Sigmoid colon (tissue), 7 donors: ENCODE results near the gene ELP6. TPM values are rescaled to one million over a fixed set of nuclear protein-coding genes. Genes with fewer than 3 reads are reported as not detected.

Experiments used
- DNase-seq: peaks from one replicate; pipeline ENCODE4 v3.0.0-alpha.2; 2019
- H3K27ac ChIP-seq, 4 donors: fragments of 200-600 bp; sonication (generic); one replicate each; pipeline ENCODE4 v1.5.1; 2016 to 2019; ENCODE audit warnings: mild to moderate bottlenecking in 1 of 4
- H3K27me3 ChIP-seq, 3 donors: fragments of 200-600 bp; sonication (generic); one replicate each; pipeline ENCODE4 v1.5.1; 2019; ENCODE audit warnings: mild to moderate bottlenecking in 1 of 3
- H3K36me3 ChIP-seq, 4 donors: fragments of 200-600 bp; sonication (generic); one replicate each; pipeline ENCODE4 v1.5.1; 2016 to 2019
- H3K4me1 ChIP-seq, 4 donors: fragments of 200-600 bp; sonication (generic); one replicate each; pipeline ENCODE4 v1.5.1; 2017 to 2019
- H3K4me3 ChIP-seq, 4 donors: fragments of 200-600 bp; sonication (generic); one replicate each; pipeline ENCODE4 v1.5.1; 2017 to 2019; ENCODE audit warnings: mild to moderate bottlenecking in 2 of 4, moderate library complexity in 1 of 4
- H3K9me3 ChIP-seq, 4 donors: fragments of 200-600 bp in 3 of 4; sonication (generic) in 3 of 4; one replicate each; pipeline versions ENCODE4 v1.5.1 to v1.6.1; 2013 to 2019
- EP300 ChIP-seq, 4 donors: sonication (generic); formaldehyde crosslinking; IDR thresholded peaks; one replicate each; pipeline ENCODE4 v1.6.1; 2017; ENCODE audit warnings: antibody characterized with exemption in 4 of 4
- POLR2A ChIP-seq, 2 donors: fragments of 450-650 bp; IDR thresholded peaks; one replicate each; pipeline ENCODE4 v1.6.1; 2016; ENCODE audit warnings: antibody characterized with exemption in 2 of 2, mild to moderate bottlenecking in 2 of 2, moderate library complexity in 2 of 2
- POLR2AphosphoS5 ChIP-seq, 4 donors: sonication (generic); formaldehyde crosslinking; IDR thresholded peaks; one replicate each; pipeline ENCODE4 v1.6.1; 2017; ENCODE audit warnings: antibody characterized with exemption in 4 of 4
- WGBS, 2 donors: extraction: QIAGEN DNeasy Blood & Tissue Kit; methylation state at CpG; one replicate each; pipeline ENCODE4 v1.1.7; 2013; 5-methylcytosine and 5-hydroxymethylcytosine counted together
- intact Hi-C: fragments of 100-400 bp; cut with DNase I; formaldehyde crosslinking; loops from one replicate; pipeline ENCODE4 v1.15.1; 2023
- polyA plus RNA-seq, 3 donors: library from polyadenylated mRNA; stranded (reverse); fragments of 200-250 nt; gene quantifications; one replicate each; pipeline ENCODE4 v1.2.3, GENCODE V29; 2013
- total RNA-seq, 4 donors: library from RNA; depleted of rRNA; stranded (reverse); fragments of >200 nt; gene quantifications; one replicate each; pipeline ENCODE4 v1.1.0, GENCODE V29; 2016
- TF ChIP-seq, protein P1 (sequence below), 4 experiments: fragments of 450-650 bp in 3 of 4; fragments of 200-600 bp in 1 of 4; IDR thresholded peaks; one replicate each; pipeline ENCODE4 v1.5.1; 2016 to 2019; ENCODE audit warnings: antibody characterized with exemption in 4 of 4, mild to moderate bottlenecking in 3 of 4, moderate library complexity in 2 of 4
- donor health status: healthy with polysubstance abuse.
- donor health status: Bipolar disorder and iron deficiency.
- donor health status: healthy.

The ELP6 gene, protein sequence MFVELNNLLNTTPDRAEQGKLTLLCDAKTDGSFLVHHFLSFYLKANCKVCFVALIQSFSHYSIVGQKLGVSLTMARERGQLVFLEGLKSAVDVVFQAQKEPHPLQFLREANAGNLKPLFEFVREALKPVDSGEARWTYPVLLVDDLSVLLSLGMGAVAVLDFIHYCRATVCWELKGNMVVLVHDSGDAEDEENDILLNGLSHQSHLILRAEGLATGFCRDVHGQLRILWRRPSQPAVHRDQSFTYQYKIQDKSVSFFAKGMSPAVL
- total RNA-seq (10 to 100 TPM; 17.1 to 38.9 (median 19.5) TPM), polyA plus RNA-seq (10 to 100 TPM; 19.8 to 33.9 (median 27.7) TPM)

DNA sequence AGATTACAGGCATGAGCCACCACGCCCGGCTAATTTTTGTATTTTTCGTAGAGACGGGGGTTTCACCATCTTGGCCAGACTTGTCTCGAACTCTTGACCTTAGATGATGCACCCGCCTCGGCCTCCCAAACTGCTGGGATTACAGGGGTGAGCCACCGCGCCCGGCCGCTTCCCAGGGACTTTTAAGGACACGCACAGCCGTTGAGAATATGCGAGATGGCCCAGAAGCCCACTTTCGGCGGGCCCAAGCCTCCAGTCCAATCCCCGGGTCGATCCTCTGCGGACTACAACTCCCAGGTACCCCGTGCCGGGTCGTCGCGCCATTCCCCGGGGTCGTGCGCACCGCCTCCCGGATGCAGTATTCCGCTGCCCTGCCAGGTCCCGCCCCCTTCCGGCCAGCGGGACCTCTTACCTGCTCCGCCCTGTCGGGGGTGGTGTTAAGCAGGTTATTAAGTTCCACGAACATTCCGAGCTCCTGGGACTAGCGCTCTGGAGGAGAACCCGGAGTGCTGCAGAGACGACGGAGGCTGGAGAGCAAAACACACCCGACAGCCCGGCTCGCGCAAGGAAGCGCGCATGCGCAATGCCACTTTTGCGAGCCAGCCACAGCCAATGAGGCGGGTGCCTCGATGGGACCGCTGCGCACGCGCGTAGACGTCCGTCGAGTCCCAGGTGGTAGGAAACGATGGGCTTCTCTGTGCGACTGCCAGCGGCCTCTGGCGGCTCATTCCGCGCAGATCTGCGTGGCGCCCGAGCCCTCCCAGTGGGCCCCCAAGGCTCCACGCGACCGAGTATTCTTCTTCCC lies at the start of gene ELP6:
TSS of gene ELP6 (minus strand) at position 588 of the 805 bp plus-strand sequence. CDS start at position 466, 122 bp downstream.
- 0% methylated on average over 71 of the region's 71 CpGs for WGBS, 2 donors
- no peaks in the 10 kb centered on the region for H3K9me3 ChIP-seq
- DNase-seq: peak; percentile 99
- intact Hi-C loops: loop anchor here (5.0 kb wide), 1 partner anchor 289 kb away; the partner anchor contains the start of gene DHX30
- H3K4me1 ChIP-seq: peaks cover 0 to 15% (median 13%) of the 10 kb centered on the region in 4 donors
- H3K4me3 ChIP-seq: peak within 1 kb of the TSS; percentile 66 to 75 (median 69)
- H3K27ac ChIP-seq: peak within 1 kb of the TSS; percentile 83 to 98 (median 94)
- peaks cover 0 to 21% (median 6%) of the 10 kb centered on the region in 4 donors for H3K36me3 ChIP-seq
- H3K27me3 ChIP-seq: no peaks in the 10 kb centered on the region
- TF ChIP-seq, protein P1, sequence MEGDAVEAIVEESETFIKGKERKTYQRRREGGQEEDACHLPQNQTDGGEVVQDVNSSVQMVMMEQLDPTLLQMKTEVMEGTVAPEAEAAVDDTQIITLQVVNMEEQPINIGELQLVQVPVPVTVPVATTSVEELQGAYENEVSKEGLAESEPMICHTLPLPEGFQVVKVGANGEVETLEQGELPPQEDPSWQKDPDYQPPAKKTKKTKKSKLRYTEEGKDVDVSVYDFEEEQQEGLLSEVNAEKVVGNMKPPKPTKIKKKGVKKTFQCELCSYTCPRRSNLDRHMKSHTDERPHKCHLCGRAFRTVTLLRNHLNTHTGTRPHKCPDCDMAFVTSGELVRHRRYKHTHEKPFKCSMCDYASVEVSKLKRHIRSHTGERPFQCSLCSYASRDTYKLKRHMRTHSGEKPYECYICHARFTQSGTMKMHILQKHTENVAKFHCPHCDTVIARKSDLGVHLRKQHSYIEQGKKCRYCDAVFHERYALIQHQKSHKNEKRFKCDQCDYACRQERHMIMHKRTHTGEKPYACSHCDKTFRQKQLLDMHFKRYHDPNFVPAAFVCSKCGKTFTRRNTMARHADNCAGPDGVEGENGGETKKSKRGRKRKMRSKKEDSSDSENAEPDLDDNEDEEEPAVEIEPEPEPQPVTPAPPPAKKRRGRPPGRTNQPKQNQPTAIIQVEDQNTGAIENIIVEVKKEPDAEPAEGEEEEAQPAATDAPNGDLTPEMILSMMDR (IDR thresholded peaks at IDR 0.05): peak in 3 of 4 experiments; percentile 35 to 46 (median 37)
- TF ChIP-seq POLR2A (IDR thresholded peaks at IDR 0.05) (peak; percentile 27 to 46), POLR2AphosphoS5 (IDR thresholded peaks at IDR 0.05) (peak; percentile 58 to 91 (median 78)), EP300 (IDR thresholded peaks at IDR 0.05) (no peak)

DNA sequence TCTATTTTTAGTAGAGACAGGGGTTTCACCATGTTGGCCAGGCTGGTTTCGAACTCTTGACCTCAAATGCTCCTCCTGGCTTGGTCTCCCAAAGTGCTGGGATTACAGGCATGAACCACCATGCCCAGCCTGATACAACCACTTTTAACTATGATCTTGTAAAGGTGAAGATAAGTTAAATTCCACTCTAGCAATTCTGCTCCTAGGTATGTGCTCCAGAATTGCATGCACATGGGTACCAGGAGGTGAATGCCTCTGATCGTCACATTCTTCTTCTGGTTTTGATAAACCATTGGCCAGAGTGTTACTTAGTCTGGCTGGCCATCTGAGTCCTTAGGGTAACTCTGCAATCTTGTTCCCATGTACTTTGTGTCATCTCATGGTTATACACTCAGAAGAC lies 42.8 kb upstream of the ELP6 start:
- no peak overlapping the region for H3K4me3 ChIP-seq
- H3K27me3 ChIP-seq: no peaks in the 10 kb centered on the region
- no peaks in the 10 kb centered on the region for H3K36me3 ChIP-seq
- WGBS, 2 donors: 93 to 95% methylated on average over 2 of the region's 2 CpGs
- TF ChIP-seq POLR2AphosphoS5 (IDR thresholded peaks at IDR 0.05): no peak
- TF ChIP-seq, protein P1 (IDR thresholded peaks at IDR 0.05): no peak
- TF ChIP-seq POLR2A (IDR thresholded peaks at IDR 0.05): no peak
- TF ChIP-seq EP300 (IDR thresholded peaks at IDR 0.05): no peak
- DNase-seq: no peak
- peak overlapping the region in 1 of 4 donors; percentile 70 for H3K27ac ChIP-seq
- intact Hi-C loops: no loop called here
- no peaks in the 10 kb centered on the region for H3K9me3 ChIP-seq
- peaks cover 0 to 10% (median 8%) of the 10 kb centered on the region in 4 donors for H3K4me1 ChIP-seq

DNA sequence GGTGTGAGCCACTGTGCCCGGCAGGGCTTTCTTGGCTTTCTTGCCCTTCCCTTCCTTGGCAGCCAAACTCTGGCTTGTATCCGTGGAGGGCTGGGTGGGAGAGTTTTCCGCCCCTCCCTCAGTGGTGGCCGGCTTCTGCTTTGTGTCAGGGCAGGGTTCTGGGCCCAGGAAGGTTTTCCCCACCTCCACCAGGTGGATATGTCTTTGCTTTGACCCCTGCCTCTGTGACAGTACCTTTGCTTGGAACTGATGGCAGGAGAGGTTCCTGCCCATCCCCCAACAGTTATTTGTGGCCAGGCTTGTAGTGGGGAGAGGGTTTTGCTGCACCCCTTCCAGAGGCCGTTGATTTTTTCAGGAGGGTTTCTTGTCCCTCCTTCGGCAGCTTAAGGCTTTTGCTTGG lies 40.8 kb upstream of the ELP6 start:
- Histone ChIP-seq H3K36me3 (no peaks in the 10 kb centered on the region), H3K4me1 (peaks cover 0 to 10% (median 8%) of the 10 kb centered on the region in 4 donors), H3K27me3 (no peaks in the 10 kb centered on the region), H3K4me3 (no peak overlapping the region), H3K9me3 (no peaks in the 10 kb centered on the region), H3K27ac (no peak overlapping the region)
- intact Hi-C loops: no loop called here
- WGBS, 2 donors: 78 to 87% methylated on average over 6 of the region's 6 CpGs
- DNase-seq: no peak
- TF ChIP-seq POLR2AphosphoS5 (IDR thresholded peaks at IDR 0.05) (no peak), EP300 (IDR thresholded peaks at IDR 0.05) (no peak), POLR2A (IDR thresholded peaks at IDR 0.05) (no peak)
- TF ChIP-seq, protein P1 (IDR thresholded peaks at IDR 0.05): no peak

DNA sequence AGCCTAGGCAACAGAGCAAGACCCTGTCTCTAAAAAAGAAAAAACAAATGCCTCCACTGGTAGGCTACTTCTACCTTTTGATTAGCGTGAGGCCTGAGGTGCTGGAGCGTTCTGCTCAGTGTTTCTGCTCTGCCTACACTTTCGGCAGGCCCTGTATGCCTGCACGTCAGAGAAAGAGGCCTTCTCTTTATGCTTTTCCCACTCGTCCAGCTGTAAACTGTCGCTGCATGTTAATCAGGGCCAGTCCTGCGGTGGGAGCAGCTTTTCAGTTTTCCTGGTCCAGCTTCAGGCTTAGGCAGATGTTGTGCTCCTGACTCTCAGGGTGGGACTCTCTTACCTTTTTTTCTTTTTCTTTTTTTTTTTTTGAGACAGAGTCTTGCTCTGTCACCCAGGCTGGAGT lies 39.9 kb upstream of the ELP6 start:
- no peak for DNase-seq
- 84 to 89% methylated on average over 7 of the region's 7 CpGs for WGBS, 2 donors
- Histone ChIP-seq H3K9me3 (no peaks in the 10 kb centered on the region), H3K36me3 (no peaks in the 10 kb centered on the region), H3K27me3 (no peaks in the 10 kb centered on the region), H3K4me3 (no peak overlapping the region), H3K4me1 (peaks cover 0 to 10% (median 8%) of the 10 kb centered on the region in 4 donors), H3K27ac (no peak overlapping the region)
- intact Hi-C loops: no loop called here
- TF ChIP-seq, protein P1 (IDR thresholded peaks at IDR 0.05): no peak
- TF ChIP-seq POLR2AphosphoS5 (IDR thresholded peaks at IDR 0.05) (no peak), EP300 (IDR thresholded peaks at IDR 0.05) (no peak), POLR2A (IDR thresholded peaks at IDR 0.05) (no peak)
